H1 (cell line): ENCODE measurements around the gene NFKB1. TPM values are rescaled to one million over a fixed set of nuclear protein-coding genes. Genes with fewer than 3 reads are reported as not detected.

Experiments
- ASH2L ChIP-seq: fragments of 200-600, 300-600 bp; sonication (generic); IDR thresholded peaks from one replicate; pipeline ENCODE4 v1.7.1; 2017; ENCODE audit warnings: low read length
- BACH1 ChIP-seq: IDR thresholded peaks from 2 replicates; pipeline ENCODE4 v1.6.1; 2012; ENCODE audit warnings: low read length, improper control_type of control experiment
- GABPA ChIP-seq: IDR thresholded peaks from 2 replicates; pipeline ENCODE4 v1.6.1; 2011; ENCODE audit warnings: mild to moderate bottlenecking, low read length, moderate library complexity, borderline replicate concordance; ENCODE audit not compliant: insufficient read depth
- KDM1A ChIP-seq: fragments of 200-600, 300-600 bp; sonication (generic); IDR thresholded peaks from 2 replicates; pipeline ENCODE4 v1.7.1; 2016; ENCODE audit warnings: mild to moderate bottlenecking, low read length, borderline replicate concordance
- NANOG ChIP-seq: IDR thresholded peaks from 2 replicates; pipeline ENCODE4 v1.6.1; 2011; ENCODE audit warnings: low read length, low read depth, mild to moderate bottlenecking, inconsistent platforms; ENCODE audit not compliant: insufficient read depth, poor library complexity, severe bottlenecking
- NRF1 ChIP-seq: IDR thresholded peaks from 2 replicates; pipeline ENCODE4 v1.6.1; 2011; ENCODE audit warnings: mild to moderate bottlenecking, low read depth, low read length, improper control_type of control experiment
- RBBP5 ChIP-seq: IDR thresholded peaks from 2 replicates; pipeline ENCODE4 v1.7.1; 2012; ENCODE audit warnings: low read depth, mild to moderate bottlenecking, inconsistent platforms, low read length, moderate library complexity, borderline replicate concordance
- RXRA ChIP-seq: IDR thresholded peaks from 2 replicates; pipeline ENCODE4 v1.6.1; 2011; ENCODE audit warnings: low read depth, mild to moderate bottlenecking, low read length, moderate library complexity; ENCODE audit not compliant: insufficient read depth
- SAP30 ChIP-seq: fragments of 300-600 bp; sonication (generic); IDR thresholded peaks from 2 replicates; pipeline ENCODE4 v1.7.1; 2012; ENCODE audit warnings: low read length, moderate library complexity, mild to moderate bottlenecking, inconsistent platforms; ENCODE audit not compliant: insufficient read depth, insufficient replicate concordance
- TAF7 ChIP-seq: optimal IDR thresholded peaks from 2 replicates; pipeline ENCODE3; 2011; ENCODE audit warnings: low read depth, mild to moderate bottlenecking, inconsistent platforms, low read length, moderate library complexity, borderline replicate concordance
- TBP ChIP-seq: IDR thresholded peaks from 2 replicates; pipeline ENCODE4 v1.6.1; 2011; ENCODE audit warnings: low read depth, low read length, improper control_type of control experiment
- polyA plus RNA-seq, 7 experiments: library from polyadenylated mRNA; depleted of rRNA in 3 of 7; stranded (reverse) in 5 of 7; unstranded in 2 of 7; fragments of >200 nt in 5 of 7; fragments of 200-250 nt in 2 of 7; gene quantifications; 1 replicate in 5 of 7; 2 replicates in 1 of 7; 4 replicates in 1 of 7; pipeline versions ENCODE4 v1.2.1 to v1.2.3, GENCODE V29; 2011 to 2013; ENCODE audit warnings: missing spikeins in 2 of 7, mixed read lengths in 2 of 7
- total RNA-seq: library from RNA; stranded (reverse); fragmentation: NEBNext Ultra II Directional; extraction: Animal tissue kit (Norgen Biotek cat#: 25700); gene quantifications from 2 replicates; pipeline ENCODE4 v1.2.1, GENCODE V29; 2021
- TF ChIP-seq, protein P1 (sequence below): fragments of 300-600 bp; sonication (generic); IDR thresholded peaks from 2 replicates; pipeline ENCODE4 v1.7.1; 2012; ENCODE audit warnings: low read length, moderate library complexity, mild to moderate bottlenecking, inconsistent platforms; ENCODE audit not compliant: insufficient replicate concordance

The NFKB1 gene
- total and polyA plus RNA-seq, 2 of the 8 experiments (the other 6 are each of a cell fraction or from before 2014, with no cell fraction given): 2.9 to 6.8 TPM

DNA sequence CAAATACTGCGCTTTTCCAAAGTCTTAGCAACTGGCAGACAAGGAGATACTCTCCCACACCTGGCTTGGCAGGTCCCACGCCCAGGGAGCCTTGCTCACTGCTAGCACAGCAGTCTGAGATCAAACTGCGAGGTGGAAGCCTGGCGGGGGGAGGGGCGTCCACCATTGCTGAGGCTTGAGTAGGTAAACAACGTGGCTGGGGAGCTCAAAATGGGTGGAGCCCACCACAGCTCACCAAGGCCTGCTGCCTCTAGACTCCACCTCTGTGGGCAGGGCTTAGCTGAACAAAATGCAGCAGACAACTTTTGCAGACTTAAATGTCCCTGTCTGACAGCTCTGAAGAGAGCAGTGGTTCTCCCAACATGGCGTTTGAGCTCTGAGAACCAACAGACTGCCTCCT, 23.0 kb upstream of the NFKB1 start (continued):
- TF ChIP-seq, protein P1, sequence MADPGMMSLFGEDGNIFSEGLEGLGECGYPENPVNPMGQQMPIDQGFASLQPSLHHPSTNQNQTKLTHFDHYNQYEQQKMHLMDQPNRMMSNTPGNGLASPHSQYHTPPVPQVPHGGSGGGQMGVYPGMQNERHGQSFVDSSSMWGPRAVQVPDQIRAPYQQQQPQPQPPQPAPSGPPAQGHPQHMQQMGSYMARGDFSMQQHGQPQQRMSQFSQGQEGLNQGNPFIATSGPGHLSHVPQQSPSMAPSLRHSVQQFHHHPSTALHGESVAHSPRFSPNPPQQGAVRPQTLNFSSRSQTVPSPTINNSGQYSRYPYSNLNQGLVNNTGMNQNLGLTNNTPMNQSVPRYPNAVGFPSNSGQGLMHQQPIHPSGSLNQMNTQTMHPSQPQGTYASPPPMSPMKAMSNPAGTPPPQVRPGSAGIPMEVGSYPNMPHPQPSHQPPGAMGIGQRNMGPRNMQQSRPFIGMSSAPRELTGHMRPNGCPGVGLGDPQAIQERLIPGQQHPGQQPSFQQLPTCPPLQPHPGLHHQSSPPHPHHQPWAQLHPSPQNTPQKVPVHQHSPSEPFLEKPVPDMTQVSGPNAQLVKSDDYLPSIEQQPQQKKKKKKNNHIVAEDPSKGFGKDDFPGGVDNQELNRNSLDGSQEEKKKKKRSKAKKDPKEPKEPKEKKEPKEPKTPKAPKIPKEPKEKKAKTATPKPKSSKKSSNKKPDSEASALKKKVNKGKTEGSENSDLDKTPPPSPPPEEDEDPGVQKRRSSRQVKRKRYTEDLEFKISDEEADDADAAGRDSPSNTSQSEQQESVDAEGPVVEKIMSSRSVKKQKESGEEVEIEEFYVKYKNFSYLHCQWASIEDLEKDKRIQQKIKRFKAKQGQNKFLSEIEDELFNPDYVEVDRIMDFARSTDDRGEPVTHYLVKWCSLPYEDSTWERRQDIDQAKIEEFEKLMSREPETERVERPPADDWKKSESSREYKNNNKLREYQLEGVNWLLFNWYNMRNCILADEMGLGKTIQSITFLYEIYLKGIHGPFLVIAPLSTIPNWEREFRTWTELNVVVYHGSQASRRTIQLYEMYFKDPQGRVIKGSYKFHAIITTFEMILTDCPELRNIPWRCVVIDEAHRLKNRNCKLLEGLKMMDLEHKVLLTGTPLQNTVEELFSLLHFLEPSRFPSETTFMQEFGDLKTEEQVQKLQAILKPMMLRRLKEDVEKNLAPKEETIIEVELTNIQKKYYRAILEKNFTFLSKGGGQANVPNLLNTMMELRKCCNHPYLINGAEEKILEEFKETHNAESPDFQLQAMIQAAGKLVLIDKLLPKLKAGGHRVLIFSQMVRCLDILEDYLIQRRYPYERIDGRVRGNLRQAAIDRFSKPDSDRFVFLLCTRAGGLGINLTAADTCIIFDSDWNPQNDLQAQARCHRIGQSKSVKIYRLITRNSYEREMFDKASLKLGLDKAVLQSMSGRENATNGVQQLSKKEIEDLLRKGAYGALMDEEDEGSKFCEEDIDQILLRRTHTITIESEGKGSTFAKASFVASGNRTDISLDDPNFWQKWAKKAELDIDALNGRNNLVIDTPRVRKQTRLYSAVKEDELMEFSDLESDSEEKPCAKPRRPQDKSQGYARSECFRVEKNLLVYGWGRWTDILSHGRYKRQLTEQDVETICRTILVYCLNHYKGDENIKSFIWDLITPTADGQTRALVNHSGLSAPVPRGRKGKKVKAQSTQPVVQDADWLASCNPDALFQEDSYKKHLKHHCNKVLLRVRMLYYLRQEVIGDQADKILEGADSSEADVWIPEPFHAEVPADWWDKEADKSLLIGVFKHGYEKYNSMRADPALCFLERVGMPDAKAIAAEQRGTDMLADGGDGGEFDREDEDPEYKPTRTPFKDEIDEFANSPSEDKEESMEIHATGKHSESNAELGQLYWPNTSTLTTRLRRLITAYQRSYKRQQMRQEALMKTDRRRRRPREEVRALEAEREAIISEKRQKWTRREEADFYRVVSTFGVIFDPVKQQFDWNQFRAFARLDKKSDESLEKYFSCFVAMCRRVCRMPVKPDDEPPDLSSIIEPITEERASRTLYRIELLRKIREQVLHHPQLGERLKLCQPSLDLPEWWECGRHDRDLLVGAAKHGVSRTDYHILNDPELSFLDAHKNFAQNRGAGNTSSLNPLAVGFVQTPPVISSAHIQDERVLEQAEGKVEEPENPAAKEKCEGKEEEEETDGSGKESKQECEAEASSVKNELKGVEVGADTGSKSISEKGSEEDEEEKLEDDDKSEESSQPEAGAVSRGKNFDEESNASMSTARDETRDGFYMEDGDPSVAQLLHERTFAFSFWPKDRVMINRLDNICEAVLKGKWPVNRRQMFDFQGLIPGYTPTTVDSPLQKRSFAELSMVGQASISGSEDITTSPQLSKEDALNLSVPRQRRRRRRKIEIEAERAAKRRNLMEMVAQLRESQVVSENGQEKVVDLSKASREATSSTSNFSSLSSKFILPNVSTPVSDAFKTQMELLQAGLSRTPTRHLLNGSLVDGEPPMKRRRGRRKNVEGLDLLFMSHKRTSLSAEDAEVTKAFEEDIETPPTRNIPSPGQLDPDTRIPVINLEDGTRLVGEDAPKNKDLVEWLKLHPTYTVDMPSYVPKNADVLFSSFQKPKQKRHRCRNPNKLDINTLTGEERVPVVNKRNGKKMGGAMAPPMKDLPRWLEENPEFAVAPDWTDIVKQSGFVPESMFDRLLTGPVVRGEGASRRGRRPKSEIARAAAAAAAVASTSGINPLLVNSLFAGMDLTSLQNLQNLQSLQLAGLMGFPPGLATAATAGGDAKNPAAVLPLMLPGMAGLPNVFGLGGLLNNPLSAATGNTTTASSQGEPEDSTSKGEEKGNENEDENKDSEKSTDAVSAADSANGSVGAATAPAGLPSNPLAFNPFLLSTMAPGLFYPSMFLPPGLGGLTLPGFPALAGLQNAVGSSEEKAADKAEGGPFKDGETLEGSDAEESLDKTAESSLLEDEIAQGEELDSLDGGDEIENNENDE: no peak
- no peak for TF ChIP-seq NRF1
- TF ChIP-seq TAF7: no peak
- no peak for TF ChIP-seq SAP30
- TF ChIP-seq GABPA: no peak
- TF ChIP-seq NANOG: no peak
- TF ChIP-seq KDM1A: no peak
- TF ChIP-seq RXRA: no peak
- TF ChIP-seq TBP: no peak
- no peak for TF ChIP-seq ASH2L
- no peak for TF ChIP-seq BACH1
- no peak for TF ChIP-seq RBBP5
